H9 (cell line): Measurements from ENCODE around the gene TECTB. TPM values are rescaled to one million over a fixed set of nuclear protein-coding genes. Genes with fewer than 3 reads are reported as not detected.
"Not testable (repeated sequence)": the region's sequence is repeated elsewhere in the genome, so short reads cannot be mapped to it uniquely, and the experiment has no call there.

Experiments
- DNase-seq: peaks from one replicate; pipeline ENCODE4 v3.0.0-alpha.2; 2017
- H2AFZ ChIP-seq: one replicate; pipeline ENCODE4 v1.6.1; 2013; ENCODE audit warnings: mild to moderate bottlenecking, low read length, control low read depth, moderate library complexity
- H2AK5ac ChIP-seq: 2 replicates; pipeline ENCODE4 v1.6.1; 2013; ENCODE audit warnings: low read length, control low read depth, mixed read lengths; ENCODE audit not compliant: insufficient read length
- H2BK120ac ChIP-seq: one replicate; pipeline ENCODE4 v1.6.1; 2013; ENCODE audit warnings: low read depth, mild to moderate bottlenecking, low read length, control low read depth, inconsistent platforms; ENCODE audit not compliant: poor library complexity, severe bottlenecking
- H2BK12ac ChIP-seq: 2 replicates; pipeline ENCODE4 v1.6.1; 2013; ENCODE audit warnings: low read length, control low read depth, mixed read lengths, low read depth; ENCODE audit not compliant: insufficient read length
- H2BK15ac ChIP-seq: 2 replicates; pipeline ENCODE4 v1.6.1; 2013; ENCODE audit warnings: low read depth, low read length, control low read depth
- H2BK20ac ChIP-seq: one replicate; pipeline ENCODE4 v1.6.1; 2013; ENCODE audit warnings: low read depth, mild to moderate bottlenecking, low read length, control low read depth, inconsistent platforms; ENCODE audit not compliant: poor library complexity, severe bottlenecking
- H2BK5ac ChIP-seq: 2 replicates; pipeline ENCODE4 v1.6.1; 2013; ENCODE audit warnings: low read length, control low read depth, mixed read lengths; ENCODE audit not compliant: insufficient read length
- H3K14ac ChIP-seq: 2 replicates; pipeline ENCODE4 v1.6.1; 2013; ENCODE audit warnings: low read length, control low read depth; ENCODE audit not compliant: insufficient read depth
- H3K18ac ChIP-seq: 2 replicates; pipeline ENCODE4 v1.6.1; 2013; ENCODE audit warnings: low read depth, mild to moderate bottlenecking, mixed read lengths, low read length, control low read depth; ENCODE audit not compliant: insufficient read length
- H3K23ac ChIP-seq: 2 replicates; pipeline ENCODE4 v1.6.1; 2013; ENCODE audit warnings: low read length, control low read depth, mixed read lengths, low read depth; ENCODE audit not compliant: insufficient read length
- H3K23me2 ChIP-seq: 2 replicates; pipeline ENCODE4 v1.6.1; 2013; ENCODE audit warnings: low read depth, mild to moderate bottlenecking, mixed read lengths, low read length, control low read depth; ENCODE audit not compliant: insufficient read length, poor library complexity, severe bottlenecking
- H3K27ac ChIP-seq: 2 replicates; pipeline ENCODE4 v1.5.1; 2013; ENCODE audit warnings: low read length, control low read depth, mixed read lengths, low read depth; ENCODE audit not compliant: insufficient read length
- H3K27me3 ChIP-seq: 2 replicates; pipeline ENCODE4 v1.6.1; 2013; ENCODE audit warnings: low read length, control low read depth, inconsistent platforms; ENCODE audit not compliant: insufficient read depth
- H3K4ac ChIP-seq: 2 replicates; pipeline ENCODE4 v1.6.1; 2013; ENCODE audit warnings: low read depth, mild to moderate bottlenecking, control low read depth, inconsistent platforms, low read length, moderate library complexity
- H3K4me1 ChIP-seq: 2 replicates; pipeline ENCODE4 v1.6.1; 2013; ENCODE audit warnings: low read length, control low read depth, inconsistent platforms; ENCODE audit not compliant: insufficient read depth
- H3K4me2 ChIP-seq: 2 replicates; pipeline ENCODE4 v1.6.1; 2013; ENCODE audit warnings: low read length, control low read depth, mixed read lengths; ENCODE audit not compliant: insufficient read length, insufficient read depth
- H3K56ac ChIP-seq: 2 replicates; pipeline ENCODE4 v1.6.1; 2013; ENCODE audit warnings: low read depth, mild to moderate bottlenecking, mixed read lengths, low read length, control low read depth; ENCODE audit not compliant: insufficient read length
- H3K79me1 ChIP-seq: 2 replicates; pipeline ENCODE4 v1.6.1; 2013; ENCODE audit warnings: low read depth, mild to moderate bottlenecking, moderate library complexity, low read length, control low read depth, inconsistent platforms; ENCODE audit not compliant: insufficient read depth, poor library complexity, severe bottlenecking
- H3K79me2 ChIP-seq: 2 replicates; pipeline ENCODE4 v1.6.1; 2013; ENCODE audit warnings: low read length, control low read depth, inconsistent platforms; ENCODE audit not compliant: insufficient read depth
- H3K9ac ChIP-seq: 2 replicates; pipeline ENCODE4 v1.6.1; 2013; ENCODE audit warnings: low read length, control low read depth, mixed read lengths; ENCODE audit not compliant: insufficient read length; ENCODE audit errors: extremely low read depth
- H3K9me3 ChIP-seq: one replicate; pipeline ENCODE4 v1.6.1; 2013; ENCODE audit warnings: low read depth, low read length, inconsistent platforms; ENCODE audit not compliant: control insufficient read depth
- H3T11ph ChIP-seq: one replicate; pipeline ENCODE4 v1.6.1; 2013; ENCODE audit warnings: mild to moderate bottlenecking, low read length, control low read depth, inconsistent platforms
- H4K20me1 ChIP-seq: one replicate; pipeline ENCODE4 v1.6.1; 2013; ENCODE audit not compliant: control insufficient read depth, insufficient read length, insufficient read depth
- H4K5ac ChIP-seq: 2 replicates; pipeline ENCODE4 v1.6.1; 2013; ENCODE audit warnings: low read depth, mild to moderate bottlenecking, mixed read lengths, low read length, control low read depth; ENCODE audit not compliant: insufficient read length
- H4K8ac ChIP-seq: replicated peaks from 2 replicates; pipeline ENCODE4 v1.6.1; 2013; ENCODE audit warnings: low read length, control low read depth, mixed read lengths, low read depth; ENCODE audit not compliant: insufficient read length
- H4K91ac ChIP-seq: 2 replicates; pipeline ENCODE4 v1.6.1; 2013; ENCODE audit warnings: low read depth, mild to moderate bottlenecking, moderate library complexity, mixed read lengths, low read length, control low read depth; ENCODE audit not compliant: insufficient read length
- H3K27ac Mint-ChIP-seq, 3 experiments: 2 replicates in 2 of 3; 3 replicates in 1 of 3; pipeline ENCODE4 v1.8.0; 2020 to 2021; ENCODE audit warnings: mixed read lengths in 3 of 3, mild to moderate bottlenecking in 1 of 3, moderate library complexity in 1 of 3
- H3K27me3 Mint-ChIP-seq: 2 replicates; pipeline ENCODE4 v1.8.0; 2021; ENCODE audit warnings: low read depth, mild to moderate bottlenecking, moderate library complexity, mixed read lengths
- H3K36me3 Mint-ChIP-seq, 3 experiments: 2 replicates in 2 of 3; 3 replicates in 1 of 3; pipeline ENCODE4 v1.8.0; 2020 to 2021; ENCODE audit warnings: low read depth in 3 of 3, mixed read lengths in 3 of 3; ENCODE audit not compliant: insufficient read depth in 1 of 3
- H3K4me1 Mint-ChIP-seq, 2 experiments: 2 replicates each; pipeline ENCODE4 v1.8.0; 2020; ENCODE audit warnings: mixed read lengths in 2 of 2
- H3K4me3 Mint-ChIP-seq, 2 experiments: 2 replicates in 1 of 2; 3 replicates in 1 of 2; pipeline ENCODE4 v1.8.0; 2020 to 2021; ENCODE audit warnings: mild to moderate bottlenecking in 2 of 2, mixed read lengths in 2 of 2, moderate library complexity in 1 of 2
- H3K9me3 Mint-ChIP-seq, 2 experiments: 2 replicates in 1 of 2; 3 replicates in 1 of 2; pipeline ENCODE4 v1.8.0; 2020; ENCODE audit warnings: mild to moderate bottlenecking in 2 of 2, mixed read lengths in 2 of 2, moderate library complexity in 1 of 2
- CTCF ChIP-seq: fragments of 200-600 bp; sonication (generic); conservative IDR thresholded peaks from 3 replicates; pipeline ENCODE4 v1.8.0; 2021; ENCODE audit warnings: antibody characterized with exemption, mild to moderate bottlenecking
- WGBS: extraction: QIAGEN DNeasy Blood & Tissue Kit; methylation state at CpG from one replicate; pipeline ENCODE4 v1.1.7; 2013; ENCODE audit warnings: missing lambda C conversion rate, low lambda C conversion rate, mixed read lengths; ENCODE audit not compliant: insufficient read length; ENCODE audit errors: extremely low coverage; 5-methylcytosine and 5-hydroxymethylcytosine counted together
- total RNA-seq: library from RNA; stranded (reverse); gene quantifications from 2 replicates; pipeline ENCODE4 v1.2.1, GENCODE V29; 2021

Gene TECTB
- total RNA-seq, 1 experiment from 2014 or later: not detected

GRCh38 chr10:112250555-112250954 lies 32.6 kb upstream of the TECTB start:
- H3K27me3 ChIP-seq: no peaks in the 10 kb centered on the region
- no peak overlapping the region for H2BK15ac ChIP-seq
- Mint-ChIP-seq H3K4me1 (no peaks in the 10 kb centered on the region), H3K27me3 (peaks cover 12% of the 10 kb centered on the region), H3K36me3 (peaks cover 8 to 10% (median 9%) of the 10 kb centered on the region in 3 experiments; a peak in 6 of 7 replicates), H3K9me3 (peaks cover 34% of the 10 kb centered on the region in 2 experiments), H3K27ac (no peak overlapping the region), H3K4me3 (no peak overlapping the region)
- H4K5ac ChIP-seq: no peak overlapping the region
- no peaks in the 10 kb centered on the region for H3K4me1 ChIP-seq
- no peaks in the 10 kb centered on the region for H3K79me2 ChIP-seq
- no peak overlapping the region for H3K23ac ChIP-seq
- no peak overlapping the region for H2AFZ ChIP-seq
- H3K18ac ChIP-seq: no peak overlapping the region
- no peak overlapping the region for H3K4ac ChIP-seq
- H3K4me2 ChIP-seq: no peak overlapping the region
- H2BK20ac ChIP-seq: no peak overlapping the region
- H2BK5ac ChIP-seq: no peak overlapping the region
- H4K20me1 ChIP-seq: no peaks in the 10 kb centered on the region
- H3K9ac ChIP-seq: no peak overlapping the region
- no peak for TF ChIP-seq CTCF
- no peak overlapping the region for H2BK120ac ChIP-seq
- H2AK5ac ChIP-seq: no peak overlapping the region
- H4K91ac ChIP-seq: no peak overlapping the region
- no peak overlapping the region for H3T11ph ChIP-seq
- H3K23me2 ChIP-seq: no peaks in the 10 kb centered on the region
- no peak overlapping the region for H3K14ac ChIP-seq
- H2BK12ac ChIP-seq: no peak overlapping the region
- no peak overlapping the region for H3K56ac ChIP-seq
- H3K79me1 ChIP-seq: no peaks in the 10 kb centered on the region
- H3K9me3 ChIP-seq: no peaks in the 10 kb centered on the region
- no peak for DNase-seq
- WGBS: no CpG with 5 or more reads among the region's 2 CpGs
- H3K27ac ChIP-seq: no peak overlapping the region
- no peak overlapping the region for H4K8ac ChIP-seq

- no CpG with 5 or more reads among the region's 9 CpGs for WGBS
- DNase-seq, H3K4me2 ChIP-seq, H3K23ac ChIP-seq, H3K27ac Mint-ChIP-seq, H3K9me3 ChIP-seq, H3K9ac ChIP-seq, H3K4me1 ChIP-seq, H4K5ac ChIP-seq, H3K4ac ChIP-seq, H3K14ac ChIP-seq, H3K23me2 ChIP-seq, H4K91ac ChIP-seq, H4K20me1 ChIP-seq, H4K8ac ChIP-seq, H3K18ac ChIP-seq, H3K4me3 Mint-ChIP-seq, H2BK5ac ChIP-seq, H2BK15ac ChIP-seq, H3K27ac ChIP-seq, H2BK120ac ChIP-seq, H2AK5ac ChIP-seq, H3K27me3 ChIP-seq, H3K56ac ChIP-seq, H2BK12ac ChIP-seq, H2AFZ ChIP-seq, H3K4me1 Mint-ChIP-seq, H3T11ph ChIP-seq, H2BK20ac ChIP-seq, H3K79me1 ChIP-seq, H3K79me2 ChIP-seq: not testable (repeated sequence)
- peaks cover 12% of the 10 kb centered on the region for H3K27me3 Mint-ChIP-seq
- peaks cover 8 to 10% (median 9%) of the 10 kb centered on the region in 3 experiments; a peak in 6 of 7 replicates for H3K36me3 Mint-ChIP-seq
- peaks cover 34% of the 10 kb centered on the region in 2 experiments for H3K9me3 Mint-ChIP-seq
Observed at GRCh38 chr10:112251238-112251637, 32.0 kb upstream of the TECTB start.
